GM23338 (cell line): ENCODE results near the gene CFAP97D2. TPM values are rescaled to one million over a fixed set of nuclear protein-coding genes. Genes with fewer than 3 reads are reported as not detected.

Experiments used
- ATAC-seq: fragments of 200-7000 bp; cut with Tn5 transposase; 3 replicates; pipeline ENCODE4 v1.9.1; 2020
- DNase-seq: peaks from one replicate; pipeline ENCODE4 v3.0.0-alpha.2; 2015; ENCODE audit warnings: low spot score
- H2AFZ ChIP-seq: fragments of 200-600 bp; sonication (generic); 2 replicates; pipeline ENCODE4 v1.8.0; 2016; ENCODE audit warnings: antibody characterized with exemption, mild to moderate bottlenecking, moderate library complexity
- H3F3A ChIP-seq: fragments of 200-600 bp; sonication (generic); replicated peaks from 2 replicates; pipeline ENCODE4 v1.8.0; 2017; ENCODE audit warnings: antibody characterized with exemption, mixed run types, low read depth
- H3K27ac ChIP-seq: fragments of 200-600 bp; sonication (generic); 2 replicates; pipeline ENCODE4 v1.6.1; 2016; ENCODE audit warnings: low read depth
- H3K27me3 ChIP-seq: fragments of 200-600 bp; sonication (generic); 2 replicates; pipeline ENCODE4 v1.8.0; 2016; ENCODE audit warnings: mild to moderate bottlenecking, mixed run types, moderate library complexity; ENCODE audit not compliant: insufficient read depth
- H3K36me3 ChIP-seq: fragments of 200-600 bp; sonication (generic); 2 replicates; pipeline ENCODE4 v1.8.0; 2016; ENCODE audit warnings: mild to moderate bottlenecking; ENCODE audit not compliant: insufficient read depth
- H3K4me1 ChIP-seq: fragments of 200-600 bp; sonication (generic); 2 replicates; pipeline ENCODE4 v1.8.0; 2016; ENCODE audit warnings: mild to moderate bottlenecking, moderate library complexity; ENCODE audit not compliant: insufficient read depth
- H3K4me2 ChIP-seq: fragments of 200-600 bp; sonication (generic); 2 replicates; pipeline ENCODE4 v1.7.1; 2017; ENCODE audit warnings: mixed run types
- H3K4me3 ChIP-seq: fragments of 200-600 bp; sonication (generic); 2 replicates; pipeline ENCODE4 v1.6.1; 2016; ENCODE audit warnings: mixed run types
- H3K79me2 ChIP-seq: fragments of 200-600 bp; sonication (generic); replicated peaks from 2 replicates; pipeline ENCODE4 v1.8.0; 2017; ENCODE audit warnings: mild to moderate bottlenecking; ENCODE audit not compliant: insufficient read depth
- H3K9me2 ChIP-seq: fragments of 200-600 bp; sonication (generic); 2 replicates; pipeline ENCODE4 v1.8.0; 2017; ENCODE audit not compliant: insufficient read depth
- H4K20me1 ChIP-seq: fragments of 200-600 bp; sonication (generic); replicated peaks from 2 replicates; pipeline ENCODE4 v1.8.0; 2017; ENCODE audit warnings: mild to moderate bottlenecking; ENCODE audit not compliant: insufficient read depth
- H3K27ac Mint-ChIP-seq: 2 replicates; pipeline ENCODE4 v1.8.0; 2020; ENCODE audit warnings: inconsistent platforms, mild to moderate bottlenecking, moderate library complexity, mixed read lengths
- H3K27me3 Mint-ChIP-seq: 3 replicates; pipeline ENCODE4 v1.8.0; 2022; ENCODE audit warnings: low read depth, mild to moderate bottlenecking, moderate library complexity, mixed read lengths, inconsistent platforms; ENCODE audit not compliant: insufficient read depth, poor library complexity
- H3K36me3 Mint-ChIP-seq: 3 replicates; pipeline ENCODE4 v1.8.0; 2021; ENCODE audit warnings: low read depth, mild to moderate bottlenecking, inconsistent platforms, moderate library complexity, mixed read lengths
- H3K4me1 Mint-ChIP-seq: 3 replicates; pipeline ENCODE4 v1.8.0; 2020; ENCODE audit warnings: mild to moderate bottlenecking, inconsistent platforms, mixed read lengths
- H3K4me3 Mint-ChIP-seq: 3 replicates; pipeline ENCODE4 v1.8.0; 2021; ENCODE audit warnings: moderate library complexity, mild to moderate bottlenecking, inconsistent platforms, mixed read lengths
- H3K9me3 Mint-ChIP-seq: 3 replicates; pipeline ENCODE4 v1.8.0; 2020; ENCODE audit warnings: moderate library complexity, mild to moderate bottlenecking, inconsistent platforms, mixed read lengths
- CREB1 ChIP-seq: fragments of 250-450 bp; sonication (Bioruptor Pico); IDR thresholded peaks from 2 replicates; pipeline ENCODE4 v1.5.0; 2020; ENCODE audit warnings: low read depth, mild to moderate bottlenecking, moderate library complexity
- EZH2 ChIP-seq: fragments of 200-600 bp; sonication (generic); IDR thresholded peaks from one replicate; pipeline ENCODE4 v1.8.0; 2017; ENCODE audit warnings: antibody characterized with exemption, mild to moderate bottlenecking, low read depth; ENCODE audit not compliant: unreplicated experiment
- EZH2phosphoT487 ChIP-seq: fragments of 200-600 bp; sonication (generic); IDR thresholded peaks from one replicate; pipeline ENCODE4 v1.8.1; 2018; ENCODE audit warnings: antibody characterized with exemption; ENCODE audit not compliant: unreplicated experiment
- JUNB ChIP-seq: IDR thresholded peaks from one replicate; pipeline ENCODE4 v1.6.1; 2016; ENCODE audit warnings: antibody characterized with exemption; ENCODE audit not compliant: unreplicated experiment
- NANOG ChIP-seq: IDR thresholded peaks from 2 replicates; pipeline ENCODE4 v1.6.1; 2016; ENCODE audit warnings: antibody characterized with exemption, borderline replicate concordance
- POLR2AphosphoS5 ChIP-seq: IDR thresholded peaks from 2 replicates; pipeline ENCODE4 v1.6.1; 2016; ENCODE audit warnings: antibody characterized with exemption, low read depth
- STAT1 ChIP-seq: IDR thresholded peaks from one replicate; pipeline ENCODE4 v1.6.1; 2016; ENCODE audit warnings: antibody characterized with exemption; ENCODE audit not compliant: unreplicated experiment
- ZNF114 ChIP-seq: fragments of 250-450 bp; sonication (Bioruptor Pico); IDR thresholded peaks from 2 replicates; pipeline ENCODE4 v1.5.0; 2020; ENCODE audit warnings: mild to moderate bottlenecking, moderate library complexity
- ZNF331 ChIP-seq: fragments of 250-450 bp; sonication (Bioruptor Pico); IDR thresholded peaks from 2 replicates; pipeline ENCODE4 v1.5.0; 2020; ENCODE audit warnings: low read depth, mild to moderate bottlenecking, moderate library complexity
- polyA plus RNA-seq: library from polyadenylated mRNA; unstranded; fragments of >200 nt; fragmentation: Nextera tagmentation; extraction: Ambion mirVana; gene quantifications from 2 replicates; pipeline ENCODE4 v1.2.1, GENCODE V29; 2016
- total RNA-seq: library from RNA; depleted of rRNA; stranded (reverse); fragments of >200 nt; shearing (Covaris generic); gene quantifications from 2 replicates; pipeline ENCODE4 v1.2.3, GENCODE V29; 2014
- TF ChIP-seq, protein P1 (sequence below), 2 experiments: fragments of 200-600 bp in 1 of 2; sonication (generic) in 1 of 2; conservative IDR thresholded peaks; 2 replicates each; pipeline versions ENCODE4 v1.5.1 to v1.6.1; 2016 to 2017; ENCODE audit warnings: antibody characterized with exemption in 2 of 2, low read depth in 2 of 2, mild to moderate bottlenecking in 2 of 2, moderate library complexity in 1 of 2
- TF ChIP-seq, protein P2 (sequence below): IDR thresholded peaks from one replicate; pipeline ENCODE4 v1.6.1; 2018; ENCODE audit warnings: antibody characterized with exemption; ENCODE audit not compliant: unreplicated experiment
- TF ChIP-seq, protein P3 (sequence below): IDR thresholded peaks from 2 replicates; pipeline ENCODE4 v1.6.1; 2016; ENCODE audit warnings: antibody characterized with exemption

Gene CFAP97D2
- total and polyA plus RNA-seq, 2 experiments from 2014 or later = not detected

DNA sequence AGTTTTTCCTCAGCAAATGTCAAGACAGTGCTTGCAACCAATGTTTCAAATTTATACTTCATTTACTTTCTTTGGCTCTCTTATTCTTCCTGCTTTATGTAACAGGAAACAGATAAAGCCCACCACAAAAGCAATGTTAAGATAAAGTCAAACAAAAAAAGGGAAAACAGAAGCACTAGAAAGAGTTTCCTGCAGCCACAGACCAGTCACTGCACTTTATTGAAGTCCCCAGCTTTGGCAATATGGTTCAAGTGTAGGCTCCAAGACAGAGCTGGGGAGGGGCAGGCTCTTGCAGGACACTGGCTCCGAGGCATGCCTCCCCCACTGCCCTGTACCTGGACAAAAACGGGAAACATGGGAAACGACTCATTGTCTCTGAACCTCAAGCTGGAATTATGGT, 40.3 kb downstream of the CFAP97D2 start:
- H3K9me3 Mint-ChIP-seq = no peaks in the 10 kb centered on the region; the same call in 2 of the 3 replicates
- Histone ChIP-seq H2AFZ (no peak overlapping the region), H3K9me2 (0 out of 2 replicates have a peak, but pooled peaks cover 5% of the 10 kb centered on the region), H3K36me3 (no peaks in the 10 kb centered on the region), H3K79me2 (no peaks in the 10 kb centered on the region), H3K27me3 (no peaks in the 10 kb centered on the region), H3K27ac (no peak overlapping the region), H3K4me2 (no peak overlapping the region), H3K4me3 (no peak overlapping the region), H4K20me1 (no peaks in the 10 kb centered on the region), H3F3A (no peaks in the 10 kb centered on the region), H3K4me1 (no peaks in the 10 kb centered on the region)
- H3K36me3 Mint-ChIP-seq = no peaks in the 10 kb centered on the region; the same call in 2 of the 3 replicates
- no peak for DNase-seq
- no peaks in the 10 kb centered on the region for H3K27me3 Mint-ChIP-seq
- no peak overlapping the region for H3K27ac Mint-ChIP-seq
- no peak for ATAC-seq
- TF ChIP-seq, protein P1, sequence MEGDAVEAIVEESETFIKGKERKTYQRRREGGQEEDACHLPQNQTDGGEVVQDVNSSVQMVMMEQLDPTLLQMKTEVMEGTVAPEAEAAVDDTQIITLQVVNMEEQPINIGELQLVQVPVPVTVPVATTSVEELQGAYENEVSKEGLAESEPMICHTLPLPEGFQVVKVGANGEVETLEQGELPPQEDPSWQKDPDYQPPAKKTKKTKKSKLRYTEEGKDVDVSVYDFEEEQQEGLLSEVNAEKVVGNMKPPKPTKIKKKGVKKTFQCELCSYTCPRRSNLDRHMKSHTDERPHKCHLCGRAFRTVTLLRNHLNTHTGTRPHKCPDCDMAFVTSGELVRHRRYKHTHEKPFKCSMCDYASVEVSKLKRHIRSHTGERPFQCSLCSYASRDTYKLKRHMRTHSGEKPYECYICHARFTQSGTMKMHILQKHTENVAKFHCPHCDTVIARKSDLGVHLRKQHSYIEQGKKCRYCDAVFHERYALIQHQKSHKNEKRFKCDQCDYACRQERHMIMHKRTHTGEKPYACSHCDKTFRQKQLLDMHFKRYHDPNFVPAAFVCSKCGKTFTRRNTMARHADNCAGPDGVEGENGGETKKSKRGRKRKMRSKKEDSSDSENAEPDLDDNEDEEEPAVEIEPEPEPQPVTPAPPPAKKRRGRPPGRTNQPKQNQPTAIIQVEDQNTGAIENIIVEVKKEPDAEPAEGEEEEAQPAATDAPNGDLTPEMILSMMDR (conservative IDR thresholded peaks at IDR 0.05; ENCODE audit: low read depth in 2 of 2) = no peak
- TF ChIP-seq, protein P2, sequence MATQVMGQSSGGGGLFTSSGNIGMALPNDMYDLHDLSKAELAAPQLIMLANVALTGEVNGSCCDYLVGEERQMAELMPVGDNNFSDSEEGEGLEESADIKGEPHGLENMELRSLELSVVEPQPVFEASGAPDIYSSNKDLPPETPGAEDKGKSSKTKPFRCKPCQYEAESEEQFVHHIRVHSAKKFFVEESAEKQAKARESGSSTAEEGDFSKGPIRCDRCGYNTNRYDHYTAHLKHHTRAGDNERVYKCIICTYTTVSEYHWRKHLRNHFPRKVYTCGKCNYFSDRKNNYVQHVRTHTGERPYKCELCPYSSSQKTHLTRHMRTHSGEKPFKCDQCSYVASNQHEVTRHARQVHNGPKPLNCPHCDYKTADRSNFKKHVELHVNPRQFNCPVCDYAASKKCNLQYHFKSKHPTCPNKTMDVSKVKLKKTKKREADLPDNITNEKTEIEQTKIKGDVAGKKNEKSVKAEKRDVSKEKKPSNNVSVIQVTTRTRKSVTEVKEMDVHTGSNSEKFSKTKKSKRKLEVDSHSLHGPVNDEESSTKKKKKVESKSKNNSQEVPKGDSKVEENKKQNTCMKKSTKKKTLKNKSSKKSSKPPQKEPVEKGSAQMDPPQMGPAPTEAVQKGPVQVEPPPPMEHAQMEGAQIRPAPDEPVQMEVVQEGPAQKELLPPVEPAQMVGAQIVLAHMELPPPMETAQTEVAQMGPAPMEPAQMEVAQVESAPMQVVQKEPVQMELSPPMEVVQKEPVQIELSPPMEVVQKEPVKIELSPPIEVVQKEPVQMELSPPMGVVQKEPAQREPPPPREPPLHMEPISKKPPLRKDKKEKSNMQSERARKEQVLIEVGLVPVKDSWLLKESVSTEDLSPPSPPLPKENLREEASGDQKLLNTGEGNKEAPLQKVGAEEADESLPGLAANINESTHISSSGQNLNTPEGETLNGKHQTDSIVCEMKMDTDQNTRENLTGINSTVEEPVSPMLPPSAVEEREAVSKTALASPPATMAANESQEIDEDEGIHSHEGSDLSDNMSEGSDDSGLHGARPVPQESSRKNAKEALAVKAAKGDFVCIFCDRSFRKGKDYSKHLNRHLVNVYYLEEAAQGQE = no peak
- no peak for TF ChIP-seq EZH2
- no peaks in the 10 kb centered on the region; the same call in 2 of the 3 replicates for H3K4me1 Mint-ChIP-seq
- no peak overlapping the region for H3K4me3 Mint-ChIP-seq

DNA sequence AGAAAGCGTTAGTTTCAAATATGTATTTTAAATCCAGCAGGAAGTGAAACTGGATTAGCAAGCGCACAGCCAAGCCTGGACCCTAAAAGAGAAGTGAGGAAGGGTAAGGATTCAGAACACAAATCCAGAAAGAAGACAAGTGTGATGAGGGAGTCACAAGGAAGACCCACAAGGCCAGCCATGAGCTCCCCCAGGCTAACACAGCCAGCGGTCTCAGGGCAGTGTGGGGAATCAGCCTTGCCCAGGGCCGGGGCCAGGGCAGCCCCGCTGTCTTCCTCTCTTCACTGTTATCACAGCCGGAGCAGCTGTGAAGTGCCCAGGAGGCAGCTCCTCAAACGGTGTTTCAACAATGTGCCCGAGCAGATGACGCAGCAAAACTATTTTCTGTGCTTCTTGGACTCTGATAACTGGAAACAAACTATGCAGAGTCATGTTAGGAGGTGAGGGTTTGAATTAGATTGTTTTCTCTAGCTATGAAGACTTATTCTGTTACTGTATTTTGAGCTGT, 43.5 kb downstream of the CFAP97D2 start:
- Histone ChIP-seq H4K20me1 (no peaks in the 10 kb centered on the region), H2AFZ (no peak overlapping the region), H3K4me3 (no peak overlapping the region), H3K4me2 (no peak overlapping the region), H3K79me2 (no peaks in the 10 kb centered on the region), H3K27ac (no peak overlapping the region), H3K36me3 (no peaks in the 10 kb centered on the region), H3K27me3 (no peaks in the 10 kb centered on the region), H3K9me2 (0 out of 2 replicates have a peak, but pooled peaks cover 5% of the 10 kb centered on the region), H3K4me1 (peaks cover 17% of the 10 kb centered on the region), H3F3A (peaks cover 10% of the 10 kb centered on the region; the same call in 1 of the 2 replicates)
- no peak; the same call in 2 of the 3 replicates for ATAC-seq
- H3K27ac Mint-ChIP-seq = peak overlapping the region; percentile 85
- H3K27me3 Mint-ChIP-seq = peaks cover 5% of the 10 kb centered on the region
- H3K4me1 Mint-ChIP-seq = peaks cover 14% of the 10 kb centered on the region
- DNase-seq = no peak
- H3K9me3 Mint-ChIP-seq = no peaks in the 10 kb centered on the region; the same call in 2 of the 3 replicates
- H3K36me3 Mint-ChIP-seq = no peaks in the 10 kb centered on the region; the same call in 2 of the 3 replicates
- no peak overlapping the region for H3K4me3 Mint-ChIP-seq
- no peak for TF ChIP-seq CREB1 (CRISPR knock-in tag)
- no peak for TF ChIP-seq ZNF331
- TF ChIP-seq EZH2phosphoT487 = no peak
- TF ChIP-seq, protein P2 = no peak
- no peak for TF ChIP-seq JUNB
- TF ChIP-seq, protein P3, sequence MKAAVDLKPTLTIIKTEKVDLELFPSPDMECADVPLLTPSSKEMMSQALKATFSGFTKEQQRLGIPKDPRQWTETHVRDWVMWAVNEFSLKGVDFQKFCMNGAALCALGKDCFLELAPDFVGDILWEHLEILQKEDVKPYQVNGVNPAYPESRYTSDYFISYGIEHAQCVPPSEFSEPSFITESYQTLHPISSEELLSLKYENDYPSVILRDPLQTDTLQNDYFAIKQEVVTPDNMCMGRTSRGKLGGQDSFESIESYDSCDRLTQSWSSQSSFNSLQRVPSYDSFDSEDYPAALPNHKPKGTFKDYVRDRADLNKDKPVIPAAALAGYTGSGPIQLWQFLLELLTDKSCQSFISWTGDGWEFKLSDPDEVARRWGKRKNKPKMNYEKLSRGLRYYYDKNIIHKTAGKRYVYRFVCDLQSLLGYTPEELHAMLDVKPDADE = no peak
- no peak for TF ChIP-seq EZH2
- TF ChIP-seq STAT1 = no peak
- no peak for TF ChIP-seq NANOG
- TF ChIP-seq ZNF114 = no peak
- no peak for TF ChIP-seq POLR2AphosphoS5
